GM23338 (cell line): ENCODE data around the gene CASP10. TPM values are rescaled to one million over a fixed set of nuclear protein-coding genes. Genes with fewer than 3 reads are reported as not detected.

ENCODE experiments used
- ATAC-seq: fragments of 200-7000 bp; cut with Tn5 transposase; 3 replicates; pipeline ENCODE4 v1.9.1; 2020
- DNase-seq: peaks from one replicate; pipeline ENCODE4 v3.0.0-alpha.2; 2015; ENCODE audit warnings: low spot score
- H2AFZ ChIP-seq: fragments of 200-600 bp; sonication (generic); 2 replicates; pipeline ENCODE4 v1.8.0; 2016; ENCODE audit warnings: antibody characterized with exemption, mild to moderate bottlenecking, moderate library complexity
- H3F3A ChIP-seq: fragments of 200-600 bp; sonication (generic); replicated peaks from 2 replicates; pipeline ENCODE4 v1.8.0; 2017; ENCODE audit warnings: antibody characterized with exemption, mixed run types, low read depth
- H3K27ac ChIP-seq: fragments of 200-600 bp; sonication (generic); 2 replicates; pipeline ENCODE4 v1.6.1; 2016; ENCODE audit warnings: low read depth
- H3K27me3 ChIP-seq: fragments of 200-600 bp; sonication (generic); 2 replicates; pipeline ENCODE4 v1.8.0; 2016; ENCODE audit warnings: mild to moderate bottlenecking, mixed run types, moderate library complexity; ENCODE audit not compliant: insufficient read depth
- H3K36me3 ChIP-seq: fragments of 200-600 bp; sonication (generic); 2 replicates; pipeline ENCODE4 v1.8.0; 2016; ENCODE audit warnings: mild to moderate bottlenecking; ENCODE audit not compliant: insufficient read depth
- H3K4me1 ChIP-seq: fragments of 200-600 bp; sonication (generic); 2 replicates; pipeline ENCODE4 v1.8.0; 2016; ENCODE audit warnings: mild to moderate bottlenecking, moderate library complexity; ENCODE audit not compliant: insufficient read depth
- H3K4me2 ChIP-seq: fragments of 200-600 bp; sonication (generic); 2 replicates; pipeline ENCODE4 v1.7.1; 2017; ENCODE audit warnings: mixed run types
- H3K4me3 ChIP-seq: fragments of 200-600 bp; sonication (generic); 2 replicates; pipeline ENCODE4 v1.6.1; 2016; ENCODE audit warnings: mixed run types
- H3K79me2 ChIP-seq: fragments of 200-600 bp; sonication (generic); replicated peaks from 2 replicates; pipeline ENCODE4 v1.8.0; 2017; ENCODE audit warnings: mild to moderate bottlenecking; ENCODE audit not compliant: insufficient read depth
- H3K9me2 ChIP-seq: fragments of 200-600 bp; sonication (generic); 2 replicates; pipeline ENCODE4 v1.8.0; 2017; ENCODE audit not compliant: insufficient read depth
- H4K20me1 ChIP-seq: fragments of 200-600 bp; sonication (generic); replicated peaks from 2 replicates; pipeline ENCODE4 v1.8.0; 2017; ENCODE audit warnings: mild to moderate bottlenecking; ENCODE audit not compliant: insufficient read depth
- H3K27ac Mint-ChIP-seq: 2 replicates; pipeline ENCODE4 v1.8.0; 2020; ENCODE audit warnings: inconsistent platforms, mild to moderate bottlenecking, moderate library complexity, mixed read lengths
- H3K27me3 Mint-ChIP-seq: 3 replicates; pipeline ENCODE4 v1.8.0; 2022; ENCODE audit warnings: low read depth, mild to moderate bottlenecking, moderate library complexity, mixed read lengths, inconsistent platforms; ENCODE audit not compliant: insufficient read depth, poor library complexity
- H3K36me3 Mint-ChIP-seq: 3 replicates; pipeline ENCODE4 v1.8.0; 2021; ENCODE audit warnings: low read depth, mild to moderate bottlenecking, inconsistent platforms, moderate library complexity, mixed read lengths
- H3K4me1 Mint-ChIP-seq: 3 replicates; pipeline ENCODE4 v1.8.0; 2020; ENCODE audit warnings: mild to moderate bottlenecking, inconsistent platforms, mixed read lengths
- H3K4me3 Mint-ChIP-seq: 3 replicates; pipeline ENCODE4 v1.8.0; 2021; ENCODE audit warnings: moderate library complexity, mild to moderate bottlenecking, inconsistent platforms, mixed read lengths
- H3K9me3 Mint-ChIP-seq: 3 replicates; pipeline ENCODE4 v1.8.0; 2020; ENCODE audit warnings: moderate library complexity, mild to moderate bottlenecking, inconsistent platforms, mixed read lengths
- CREB1 ChIP-seq: fragments of 250-450 bp; sonication (Bioruptor Pico); IDR thresholded peaks from 2 replicates; pipeline ENCODE4 v1.5.0; 2020; ENCODE audit warnings: low read depth, mild to moderate bottlenecking, moderate library complexity
- CTCF ChIP-seq, 2 experiments: fragments of 200-600 bp in 1 of 2; sonication (generic) in 1 of 2; conservative IDR thresholded peaks; 2 replicates each; pipeline versions ENCODE4 v1.5.1 to v1.6.1; 2016 to 2017; ENCODE audit warnings: antibody characterized with exemption in 2 of 2, low read depth in 2 of 2, mild to moderate bottlenecking in 2 of 2, moderate library complexity in 1 of 2
- ETS1 ChIP-seq: IDR thresholded peaks from 2 replicates; pipeline ENCODE4 v1.6.1; 2016; ENCODE audit warnings: antibody characterized with exemption
- EZH2 ChIP-seq: fragments of 200-600 bp; sonication (generic); IDR thresholded peaks from one replicate; pipeline ENCODE4 v1.8.0; 2017; ENCODE audit warnings: antibody characterized with exemption, mild to moderate bottlenecking, low read depth; ENCODE audit not compliant: unreplicated experiment
- EZH2phosphoT487 ChIP-seq: fragments of 200-600 bp; sonication (generic); IDR thresholded peaks from one replicate; pipeline ENCODE4 v1.8.1; 2018; ENCODE audit warnings: antibody characterized with exemption; ENCODE audit not compliant: unreplicated experiment
- JUNB ChIP-seq: IDR thresholded peaks from one replicate; pipeline ENCODE4 v1.6.1; 2016; ENCODE audit warnings: antibody characterized with exemption; ENCODE audit not compliant: unreplicated experiment
- NANOG ChIP-seq: IDR thresholded peaks from 2 replicates; pipeline ENCODE4 v1.6.1; 2016; ENCODE audit warnings: antibody characterized with exemption, borderline replicate concordance
- POLR2AphosphoS5 ChIP-seq: IDR thresholded peaks from 2 replicates; pipeline ENCODE4 v1.6.1; 2016; ENCODE audit warnings: antibody characterized with exemption, low read depth
- REST ChIP-seq: IDR thresholded peaks from one replicate; pipeline ENCODE4 v1.6.1; 2018; ENCODE audit warnings: antibody characterized with exemption; ENCODE audit not compliant: unreplicated experiment
- STAT1 ChIP-seq: IDR thresholded peaks from one replicate; pipeline ENCODE4 v1.6.1; 2016; ENCODE audit warnings: antibody characterized with exemption; ENCODE audit not compliant: unreplicated experiment
- ZNF114 ChIP-seq: fragments of 250-450 bp; sonication (Bioruptor Pico); IDR thresholded peaks from 2 replicates; pipeline ENCODE4 v1.5.0; 2020; ENCODE audit warnings: mild to moderate bottlenecking, moderate library complexity
- ZNF331 ChIP-seq: fragments of 250-450 bp; sonication (Bioruptor Pico); IDR thresholded peaks from 2 replicates; pipeline ENCODE4 v1.5.0; 2020; ENCODE audit warnings: low read depth, mild to moderate bottlenecking, moderate library complexity
- polyA plus RNA-seq: library from polyadenylated mRNA; unstranded; fragments of >200 nt; fragmentation: Nextera tagmentation; extraction: Ambion mirVana; gene quantifications from 2 replicates; pipeline ENCODE4 v1.2.1, GENCODE V29; 2016
- total RNA-seq: library from RNA; depleted of rRNA; stranded (reverse); fragments of >200 nt; shearing (Covaris generic); gene quantifications from 2 replicates; pipeline ENCODE4 v1.2.3, GENCODE V29; 2014

Gene CASP10
- total and polyA plus RNA-seq, 2 experiments from 2014 or later, result 1.9 to 3.5 TPM

- TF ChIP-seq ZNF331 (CRISPR knock-in tag) (no peak), EZH2 (no peak), REST (no peak), CREB1 (CRISPR knock-in tag) (no peak), EZH2phosphoT487 (no peak), CTCF (conservative IDR thresholded peaks at IDR 0.05; ENCODE audit: low read depth in 2 of 2) (no peak), ETS1 (no peak)
Observed at GRCh38 chr2:201151127-201151981, 31.6 kb upstream of the CASP10 start (continued).

- H3K79me2 ChIP-seq, result no peaks in the 10 kb centered on the region
- H3K4me1 ChIP-seq, result peaks cover 14% of the 10 kb centered on the region
- H3K9me3 Mint-ChIP-seq, result no peaks in the 10 kb centered on the region
- H3K27me3 Mint-ChIP-seq, result peaks cover 9% of the 10 kb centered on the region
- H3K27ac ChIP-seq, result no peak overlapping the region
- H3K4me1 Mint-ChIP-seq, result peaks cover 17% of the 10 kb centered on the region
- no peaks in the 10 kb centered on the region for H3K27me3 ChIP-seq
- no peak overlapping the region for H3K27ac Mint-ChIP-seq
- no peak overlapping the region for H3K4me3 ChIP-seq
- H3K4me2 ChIP-seq, result no peak overlapping the region
- no peak for DNase-seq
- no peak overlapping the region for H3K4me3 Mint-ChIP-seq
- H3K36me3 ChIP-seq, result no peaks in the 10 kb centered on the region
- no peaks in the 10 kb centered on the region; the same call in 1 of the 2 replicates for H3K9me2 ChIP-seq
- no peak overlapping the region for H2AFZ ChIP-seq
- TF ChIP-seq STAT1, result no peak
- TF ChIP-seq ZNF331 (CRISPR knock-in tag), result no peak
- no peak for TF ChIP-seq REST
- no peak for TF ChIP-seq JUNB
- no peak for TF ChIP-seq CTCF (conservative IDR thresholded peaks at IDR 0.05; ENCODE audit: low read depth in 2 of 2)
- TF ChIP-seq POLR2AphosphoS5, result no peak
- TF ChIP-seq NANOG, result no peak
- no peak for TF ChIP-seq ZNF114 (CRISPR knock-in tag)
- TF ChIP-seq CREB1 (CRISPR knock-in tag), result no peak
- H3F3A ChIP-seq, result no peaks in the 10 kb centered on the region
- no peak for ATAC-seq
- H3K36me3 Mint-ChIP-seq, result peaks cover 5% of the 10 kb centered on the region
- no peaks in the 10 kb centered on the region for H4K20me1 ChIP-seq
Observed at GRCh38 chr2:201152517-201152916, 30.4 kb upstream of the CASP10 start.
